Stimulated activated CD8-positive, alpha-beta memory T cell treated with anti-CD3 and anti-CD28 coated beads, Interleukin-7, amount 100 ng/mL, for 48 hours (primary cell): ENCODE data around the gene CD81.
A peak's percentile ranks its signal among the peaks of the same experiment; 100 is the strongest.

Experiments
- DNase-seq, 2 donors: peaks; one replicate each; pipeline ENCODE4 v3.0.0-alpha.2; 2020; ENCODE audit warnings: low read depth in 1 of 2; ENCODE audit errors: extremely low read depth in 1 of 2

The CD81 gene

DNA sequence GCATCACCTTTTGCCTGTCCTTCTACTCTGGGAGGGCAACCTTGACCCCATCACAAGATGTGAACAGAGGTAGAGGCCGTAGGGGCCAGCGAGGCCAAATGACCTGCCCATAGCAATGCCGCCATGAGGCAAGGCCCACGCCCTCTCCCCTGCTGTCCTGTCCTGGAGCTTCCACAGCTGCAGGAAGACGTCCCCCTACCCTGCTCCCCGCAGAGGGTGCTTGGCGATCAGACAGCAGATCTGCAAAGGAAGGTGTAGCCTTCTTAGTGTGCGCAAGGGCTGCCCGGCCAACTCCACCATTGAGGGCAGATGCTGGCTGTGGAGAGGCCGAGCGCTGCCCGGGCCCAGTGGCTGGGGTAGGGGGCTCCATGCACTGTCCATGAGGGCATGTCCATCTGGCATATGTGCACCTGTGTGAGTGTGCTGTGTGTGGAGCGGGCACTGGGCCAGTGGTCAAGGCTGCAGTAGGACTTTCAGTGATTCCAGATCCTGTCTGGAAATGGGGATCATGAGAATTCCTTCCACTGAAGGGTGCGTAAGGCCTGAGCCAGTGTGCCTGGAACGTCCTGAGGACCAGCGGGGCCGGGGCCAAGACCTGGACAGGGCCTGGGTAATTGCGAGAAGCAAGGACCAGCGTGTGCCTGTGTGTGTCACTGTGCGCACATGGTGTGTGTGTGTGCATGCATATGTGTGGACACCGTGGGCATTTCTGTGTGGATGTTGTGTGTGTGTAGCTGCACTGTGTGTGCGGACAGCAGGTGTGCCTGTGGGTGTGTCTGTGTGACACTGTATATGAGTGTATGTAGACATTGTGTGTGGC is 56.2 kb downstream of the CD81 start:
- DNase-seq: no peak

DNA sequence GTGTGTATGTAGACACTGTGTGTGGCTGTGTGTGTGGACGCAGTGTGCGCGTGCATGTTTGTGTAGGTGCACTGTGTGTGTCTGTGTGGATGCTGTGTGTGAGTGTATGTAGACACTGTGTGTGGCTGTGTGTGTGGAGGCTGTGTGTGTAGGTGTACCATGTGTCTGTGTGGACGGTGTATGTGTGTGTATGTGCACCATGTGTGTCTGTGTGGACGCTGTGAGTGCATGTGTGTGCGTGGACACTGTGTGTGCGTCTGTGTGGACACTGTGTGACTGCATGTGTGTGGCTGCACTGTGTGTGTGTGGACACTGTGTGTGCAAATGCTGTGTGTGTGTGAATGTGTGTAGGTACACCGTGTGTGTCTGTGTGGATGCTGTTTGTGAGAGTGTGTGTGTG is 56.9 kb downstream of the CD81 start:
- DNase-seq: no peak

- no peak for DNase-seq
Observed at GRCh38 chr11:2434506-2435255, 57.6 kb downstream of the CD81 start.

- no peak for DNase-seq
Observed at GRCh38 chr11:2435288-2436012, 58.3 kb downstream of the CD81 start.

DNA sequence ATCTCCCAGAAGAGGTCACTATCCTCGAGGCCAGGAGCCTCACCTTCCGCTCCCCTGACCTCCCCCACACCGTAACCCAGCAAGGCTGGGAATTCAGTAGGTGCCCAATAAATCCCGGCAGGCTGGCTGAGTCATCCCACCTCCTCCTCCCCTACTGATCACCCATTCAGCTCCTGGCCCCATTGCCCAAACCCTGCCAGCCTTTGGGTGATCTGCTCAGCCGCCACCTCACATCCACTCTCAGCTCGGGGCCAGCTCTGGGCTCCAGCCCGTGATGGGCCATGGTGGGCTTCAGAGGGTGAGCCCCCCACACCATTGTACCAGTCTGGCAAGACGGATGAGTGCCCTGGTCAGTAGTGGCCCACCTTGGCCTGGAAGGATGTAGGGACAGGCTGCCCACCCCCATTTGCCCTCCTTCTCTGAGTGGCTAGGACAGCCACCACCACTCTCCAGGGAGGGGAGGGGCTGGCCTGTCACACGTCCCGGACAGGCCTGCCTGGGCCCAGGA is 59.0 kb downstream of the CD81 start:
- no peak for DNase-seq

GRCh38 chr11:2436521-2437031 is 59.5 kb downstream of the CD81 start:
- no peak for DNase-seq

- DNase-seq: no peak
Observed at GRCh38 chr11:2437516-2437915, 60.4 kb downstream of the CD81 start.

GRCh38 chr11:2439820-2440219 is 62.7 kb downstream of the CD81 start:
- no peak for DNase-seq

- no peak for DNase-seq
Observed at GRCh38 chr11:2440646-2441045, 63.5 kb downstream of the CD81 start.

- no peak for DNase-seq
Observed at GRCh38 chr11:2441171-2441570, 64.1 kb downstream of the CD81 start.

DNA sequence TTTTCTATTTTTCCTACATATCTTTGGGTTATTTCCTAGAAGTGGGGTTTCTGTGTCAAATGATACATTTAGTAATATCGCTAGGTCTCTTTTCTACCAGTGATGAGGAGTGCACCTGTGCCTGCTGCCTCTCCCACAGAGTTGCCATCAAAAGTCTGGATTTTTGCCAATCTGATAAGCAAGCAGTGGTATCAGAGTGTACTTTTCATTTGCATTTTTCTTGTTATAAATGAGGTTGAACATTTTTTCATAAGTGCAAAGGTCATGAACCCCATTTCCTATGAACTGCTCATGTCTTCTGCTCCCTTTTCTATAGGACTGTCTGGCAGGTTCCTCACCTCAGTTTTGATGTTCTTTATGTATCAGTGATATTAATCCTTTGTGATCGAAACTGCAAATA is 65.5 kb downstream of the CD81 start:
- no peak for DNase-seq

GRCh38 chr11:2443406-2443805 is 66.3 kb downstream of the CD81 start:
- DNase-seq: no peak

DNA sequence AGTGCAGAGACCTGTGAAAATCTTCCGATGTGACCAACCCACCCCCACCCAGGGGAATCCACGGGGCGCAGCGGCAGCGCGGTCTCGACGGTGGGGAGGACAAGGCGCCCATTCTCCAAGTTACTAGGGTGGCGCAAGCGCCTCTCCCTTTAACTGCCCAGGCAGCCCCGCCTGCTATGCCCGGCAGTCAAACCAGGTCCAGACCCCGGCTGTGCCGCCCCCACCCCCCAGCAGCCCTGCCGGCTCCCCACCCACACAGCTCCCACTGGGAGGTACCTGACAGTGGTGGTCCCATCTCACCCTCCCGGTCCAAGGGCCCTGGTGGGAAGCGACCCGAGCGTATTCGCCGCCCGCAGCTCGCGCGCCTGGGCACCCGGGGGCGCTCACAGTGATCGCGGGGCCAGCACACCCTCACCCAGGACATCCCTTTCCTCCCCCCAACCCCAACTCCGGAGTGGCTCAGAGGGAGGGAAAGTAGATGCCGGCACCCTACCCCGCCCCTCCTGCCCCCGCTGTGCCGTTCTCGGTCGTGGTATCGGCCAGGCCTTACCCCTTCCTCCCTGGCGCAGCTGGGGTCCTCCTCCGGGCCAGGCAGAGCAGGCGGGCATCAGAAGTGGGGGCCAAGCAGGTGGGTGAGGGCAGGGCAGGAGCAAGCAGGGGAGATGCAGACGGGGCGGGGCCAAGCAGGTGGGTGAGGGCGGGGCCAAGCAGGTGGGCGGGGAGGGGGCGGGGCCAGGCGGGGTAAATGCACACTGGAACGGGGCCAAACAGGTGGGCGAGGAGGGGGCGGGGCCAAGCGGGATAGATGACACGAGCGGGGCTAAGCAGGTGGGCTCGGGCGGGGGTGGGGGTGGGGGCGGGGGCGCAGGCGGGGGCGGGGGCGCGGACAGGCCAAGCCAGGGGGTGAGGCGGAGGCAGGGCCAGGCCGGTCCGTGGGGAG is 67.0 kb downstream of the CD81 start, which contains the start of gene TRPM5:
Gene TRPM5 (minus strand): TSS at position 634 of the 940 bp plus-strand sequence. CDS start 21,478 bp downstream, outside the sequence.
- peak in 1 of 2 donors; percentile 62 for DNase-seq

DNA sequence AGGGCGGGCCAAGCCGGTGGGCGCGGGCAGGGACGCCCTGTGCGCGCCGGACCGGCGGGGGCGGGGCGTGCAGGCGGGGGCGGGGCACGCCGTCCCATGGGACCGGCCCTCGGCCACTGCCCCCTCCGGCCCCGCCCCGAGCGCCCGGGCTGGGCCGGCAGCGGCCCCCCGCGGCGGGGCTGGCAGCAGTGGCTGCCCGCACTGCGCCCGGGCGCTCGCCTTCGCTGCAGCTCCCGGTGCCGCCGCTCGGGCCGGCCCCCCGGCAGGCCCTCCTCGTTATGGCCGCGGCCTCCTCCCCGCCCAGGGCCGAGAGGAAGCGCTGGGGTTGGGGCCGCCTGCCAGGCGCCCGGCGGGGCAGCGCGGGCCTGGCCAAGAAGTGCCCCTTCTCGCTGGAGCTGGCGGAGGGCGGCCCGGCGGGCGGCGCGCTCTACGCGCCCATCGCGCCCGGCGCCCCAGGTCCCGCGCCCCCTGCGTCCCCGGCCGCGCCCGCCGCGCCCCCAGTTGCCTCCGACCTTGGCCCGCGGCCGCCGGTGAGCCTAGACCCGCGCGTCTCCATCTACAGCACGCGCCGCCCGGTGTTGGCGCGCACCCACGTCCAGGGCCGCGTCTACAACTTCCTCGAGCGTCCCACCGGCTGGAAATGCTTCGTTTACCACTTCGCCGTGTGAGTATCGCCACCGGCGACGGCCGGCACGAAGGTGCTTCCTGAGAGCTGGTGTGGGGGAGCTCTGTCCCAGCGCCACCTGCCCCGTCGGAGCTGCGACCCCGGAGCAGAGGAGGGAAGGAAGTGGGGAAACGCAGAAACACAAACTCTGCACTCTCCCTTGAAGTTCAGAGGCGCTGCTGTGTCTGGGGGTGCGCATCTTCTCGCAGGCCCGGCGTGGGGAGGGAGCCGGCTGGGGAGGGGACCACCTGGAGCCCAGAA is 68.0 kb downstream of the CD81 start, which contains the start of gene KCNQ1:
Gene KCNQ1 (plus strand): TSS at position 188 of the 925 bp plus-strand sequence. CDS start 91 bp downstream, at position 279.
- DNase-seq: no peak

- DNase-seq: no peak
Observed at GRCh38 chr11:2445746-2446551, 68.8 kb downstream of the CD81 start.

DNA sequence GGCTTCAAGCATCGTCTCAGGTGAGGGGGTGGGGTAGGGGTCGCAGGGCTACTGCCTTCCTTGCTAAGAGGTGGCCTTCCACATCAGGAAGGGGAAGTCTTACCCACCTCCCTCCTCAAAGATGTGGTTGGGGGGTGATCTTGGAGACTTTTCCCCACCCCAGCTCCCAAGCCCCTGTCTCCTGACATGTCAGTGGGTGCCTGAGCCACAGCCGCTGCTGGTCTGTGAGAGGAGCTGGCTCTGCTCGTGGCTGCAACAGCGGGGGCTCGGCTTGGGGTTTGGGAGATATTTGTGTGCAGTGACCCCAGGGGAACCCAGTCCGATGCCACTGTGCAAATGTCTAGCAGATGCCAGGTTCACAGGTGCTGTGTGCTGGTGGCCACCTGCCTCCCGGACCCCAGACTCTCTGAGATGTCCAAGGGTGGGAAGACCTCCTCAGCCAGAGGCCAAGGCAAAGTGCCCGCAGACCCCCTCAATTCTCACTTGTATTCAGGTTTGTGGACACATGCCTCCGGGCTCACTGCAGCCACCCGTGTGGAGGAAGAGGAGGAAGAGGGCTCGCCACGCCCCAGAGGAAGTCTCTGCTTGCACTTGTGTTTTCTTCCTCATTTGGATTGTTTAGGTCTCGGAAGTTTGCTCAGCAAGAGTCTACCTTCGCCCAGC is 69.6 kb downstream of the CD81 start:
- no peak for DNase-seq
